HG03095 (cell line): ENCODE measurements around the gene NACAD.

ENCODE experiments used
- ATAC-seq: cut with Tn5 transposase; IDR thresholded peaks from one replicate; pipeline ENCODE4 v1.9.1; 2021; ENCODE audit warnings: moderate library complexity; ENCODE audit not compliant: unreplicated experiment

The NACAD gene

GRCh38 chr7:45088821-45089340 is at the start of gene NACAD:
Gene NACAD (minus strand): TSS chr7:45088969. CDS start chr7:45088894, 75 bp downstream.
- ATAC-seq, result no peak

- no peak for ATAC-seq
Measured at GRCh38 chr7:45136106-45137060, 47.6 kb upstream of the NACAD start.

GRCh38 chr7:45133877-45134276 is 45.1 kb upstream of the NACAD start:
- ATAC-seq, result no peak

GRCh38 chr7:45133352-45133751 is 44.6 kb upstream of the NACAD start:
- no peak for ATAC-seq

- ATAC-seq, result no peak
Measured at GRCh38 chr7:45132708-45133320, 44.0 kb upstream of the NACAD start.

- ATAC-seq, result no peak
Measured at GRCh38 chr7:45131891-45132290, 43.1 kb upstream of the NACAD start.

GRCh38 chr7:45130910-45131309 is 42.1 kb upstream of the NACAD start:
- ATAC-seq, result no peak

- no peak for ATAC-seq
Measured at GRCh38 chr7:45129906-45130305, 41.1 kb upstream of the NACAD start.

- ATAC-seq, result no peak
Measured at GRCh38 chr7:45129181-45129800, 40.5 kb upstream of the NACAD start.

- no peak for ATAC-seq
Measured at GRCh38 chr7:45126920-45127319, 38.2 kb upstream of the NACAD start.

GRCh38 chr7:45126201-45126600 is 37.4 kb upstream of the NACAD start:
- ATAC-seq, result no peak

- no peak for ATAC-seq
Measured at GRCh38 chr7:45125193-45125904, 36.6 kb upstream of the NACAD start.

- no peak for ATAC-seq
Measured at GRCh38 chr7:45123913-45124710, 35.3 kb upstream of the NACAD start.

GRCh38 chr7:45122975-45123860 is 34.4 kb upstream of the NACAD start:
- ATAC-seq, result no peak

- ATAC-seq, result no peak
Measured at GRCh38 chr7:45119550-45119949, 30.8 kb upstream of the NACAD start.

GRCh38 chr7:45118889-45119331 is 30.1 kb upstream of the NACAD start:
- ATAC-seq, result no peak

GRCh38 chr7:45118292-45118691 is 29.5 kb upstream of the NACAD start:
- no peak for ATAC-seq

GRCh38 chr7:45117582-45117981 is 28.8 kb upstream of the NACAD start:
- ATAC-seq, result no peak

- ATAC-seq, result no peak
Measured at GRCh38 chr7:45116048-45116447, 27.3 kb upstream of the NACAD start.
